ENCODE data around the gene ASIC4.

Gene ASIC4

GRCh38 chr2:219527076-219527394 lies 12.8 kb downstream of the ASIC4 start:
- H3K4me1 ChIP-seq (ENCODE audit: control insufficient read depth, low read length): no peaks in the 10 kb centered on the region
- H3K27ac ChIP-seq (ENCODE audit: low read depth, low read length): no peak overlapping the region
- H3K9me2 ChIP-seq (replicated peaks; ENCODE audit: control insufficient read depth, low read length): no peaks in the 10 kb centered on the region
- H3K36me3 ChIP-seq (ENCODE audit: control insufficient read depth, low read length): no peaks in the 10 kb centered on the region
- H4K20me1 ChIP-seq (ENCODE audit: control insufficient read depth, insufficient read depth, low read depth, low read length): 0 out of 2 replicates have a peak, but pooled peaks cover 4% of the 10 kb centered on the region
- no peaks in the 10 kb centered on the region for H3F3A ChIP-seq (ENCODE audit: control insufficient read depth, insufficient read depth)
- no peak for TF ChIP-seq EZH2phosphoT487 (IDR thresholded peaks at IDR 0.05; ENCODE audit: borderline replicate concordance, low read length)
- TF ChIP-seq, protein P1, sequence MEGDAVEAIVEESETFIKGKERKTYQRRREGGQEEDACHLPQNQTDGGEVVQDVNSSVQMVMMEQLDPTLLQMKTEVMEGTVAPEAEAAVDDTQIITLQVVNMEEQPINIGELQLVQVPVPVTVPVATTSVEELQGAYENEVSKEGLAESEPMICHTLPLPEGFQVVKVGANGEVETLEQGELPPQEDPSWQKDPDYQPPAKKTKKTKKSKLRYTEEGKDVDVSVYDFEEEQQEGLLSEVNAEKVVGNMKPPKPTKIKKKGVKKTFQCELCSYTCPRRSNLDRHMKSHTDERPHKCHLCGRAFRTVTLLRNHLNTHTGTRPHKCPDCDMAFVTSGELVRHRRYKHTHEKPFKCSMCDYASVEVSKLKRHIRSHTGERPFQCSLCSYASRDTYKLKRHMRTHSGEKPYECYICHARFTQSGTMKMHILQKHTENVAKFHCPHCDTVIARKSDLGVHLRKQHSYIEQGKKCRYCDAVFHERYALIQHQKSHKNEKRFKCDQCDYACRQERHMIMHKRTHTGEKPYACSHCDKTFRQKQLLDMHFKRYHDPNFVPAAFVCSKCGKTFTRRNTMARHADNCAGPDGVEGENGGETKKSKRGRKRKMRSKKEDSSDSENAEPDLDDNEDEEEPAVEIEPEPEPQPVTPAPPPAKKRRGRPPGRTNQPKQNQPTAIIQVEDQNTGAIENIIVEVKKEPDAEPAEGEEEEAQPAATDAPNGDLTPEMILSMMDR (IDR thresholded peaks at IDR 0.05; ENCODE audit: low read depth, low read length, poor library complexity, severe bottlenecking): no peak
- H3K27me3 ChIP-seq (ENCODE audit: control insufficient read depth, low read length): peaks cover 82% of the 10 kb centered on the region
- H3K4me3 ChIP-seq (ENCODE audit: low read length): no peak overlapping the region
- H3K79me2 ChIP-seq (ENCODE audit: control insufficient read depth, low read length): no peaks in the 10 kb centered on the region
- no peaks in the 10 kb centered on the region for H3K9me3 ChIP-seq (ENCODE audit: control insufficient read depth, insufficient read depth, low read length)
- no peak overlapping the region for H3K4me2 ChIP-seq (ENCODE audit: low read length)

DNA sequence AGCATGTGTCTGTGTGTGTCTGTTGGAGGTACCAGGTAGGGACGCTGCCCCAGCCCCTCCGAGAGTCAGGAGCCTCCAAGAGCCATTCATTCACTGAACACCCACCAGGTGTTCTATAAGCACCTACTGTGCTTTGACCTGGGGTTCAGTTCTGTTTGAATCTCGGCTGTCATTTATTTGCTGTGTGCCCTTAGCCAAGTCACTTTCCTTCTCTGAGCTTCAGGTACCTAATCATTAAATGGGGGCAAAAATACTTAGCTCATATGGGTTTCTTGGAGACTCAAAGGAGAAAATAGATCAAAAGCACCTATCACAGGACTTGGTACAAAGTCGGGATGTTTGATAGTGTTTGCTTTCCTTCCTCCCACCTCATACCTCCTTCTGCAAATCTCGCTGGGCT lies 13.2 kb downstream of the ASIC4 start:
- Histone ChIP-seq H3K4me3 (ENCODE audit: low read length) (no peak overlapping the region), H3K27me3 (ENCODE audit: control insufficient read depth, low read length) (peaks cover 86% of the 10 kb centered on the region), H3K36me3 (ENCODE audit: control insufficient read depth, low read length) (no peaks in the 10 kb centered on the region), H3K27ac (ENCODE audit: low read depth, low read length) (no peak overlapping the region), H4K20me1 (ENCODE audit: control insufficient read depth, insufficient read depth, low read depth, low read length) (0 out of 2 replicates have a peak, but pooled peaks cover 4% of the 10 kb centered on the region), H3K79me2 (ENCODE audit: control insufficient read depth, low read length) (no peaks in the 10 kb centered on the region), H3K4me2 (ENCODE audit: low read length) (no peak overlapping the region), H3K9me3 (ENCODE audit: control insufficient read depth, insufficient read depth, low read length) (no peaks in the 10 kb centered on the region), H3K4me1 (ENCODE audit: control insufficient read depth, low read length) (no peaks in the 10 kb centered on the region), H3K9me2 (replicated peaks; ENCODE audit: control insufficient read depth, low read length) (no peaks in the 10 kb centered on the region), H3F3A (ENCODE audit: control insufficient read depth, insufficient read depth) (no peaks in the 10 kb centered on the region)
- TF ChIP-seq EZH2phosphoT487 (IDR thresholded peaks at IDR 0.05; ENCODE audit: borderline replicate concordance, low read length): no peak
- TF ChIP-seq, protein P1 (IDR thresholded peaks at IDR 0.05; ENCODE audit: low read depth, low read length, poor library complexity, severe bottlenecking): no peak

DNA sequence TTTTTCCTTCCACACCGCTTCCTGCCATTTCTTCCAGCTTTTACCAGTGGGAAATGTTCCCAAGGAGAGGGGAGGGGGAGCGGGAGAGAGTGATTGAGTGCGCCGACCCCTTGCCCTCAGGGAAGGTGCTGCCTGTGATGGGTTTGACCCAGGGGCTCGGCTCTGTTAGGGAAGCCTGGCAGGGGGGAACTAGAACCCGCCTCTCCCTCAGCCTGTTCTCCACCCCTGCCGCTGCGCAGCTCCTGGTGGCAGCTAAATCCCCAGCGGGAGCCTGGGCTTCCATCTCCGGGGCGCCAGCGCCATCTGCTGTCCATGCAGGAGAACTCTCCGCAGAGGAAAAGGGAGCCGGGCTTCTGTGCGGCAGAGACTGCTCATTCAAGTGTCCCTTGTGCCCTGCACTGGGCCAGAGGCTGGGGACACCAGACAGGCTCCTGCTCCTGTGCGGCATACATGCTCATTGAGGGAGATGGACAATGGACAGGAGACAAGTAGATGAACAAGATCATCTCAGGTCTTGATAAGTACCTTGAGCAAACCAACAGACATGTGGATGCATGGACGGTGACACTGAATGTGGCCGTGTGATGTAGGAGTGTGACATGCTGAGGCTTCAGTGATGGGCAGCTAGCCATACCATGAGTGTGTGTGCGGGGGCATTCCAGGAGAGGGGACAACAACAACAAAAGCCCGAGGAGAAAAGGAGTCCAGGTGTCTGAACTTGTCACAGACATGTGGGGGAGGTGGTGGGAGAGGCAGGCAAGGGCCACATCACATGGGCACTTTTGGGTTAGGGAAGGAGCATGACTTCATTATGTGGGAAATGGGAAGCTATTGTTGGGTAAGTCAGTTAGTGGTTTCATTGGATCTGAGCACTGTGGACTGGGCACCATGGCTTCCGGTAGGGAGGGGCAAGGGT lies 16.0 kb downstream of the ASIC4 start:
- Histone ChIP-seq H3F3A (ENCODE audit: control insufficient read depth, insufficient read depth) (no peaks in the 10 kb centered on the region), H4K20me1 (ENCODE audit: control insufficient read depth, insufficient read depth, low read depth, low read length) (0 out of 2 replicates have a peak, but pooled peaks cover 4% of the 10 kb centered on the region), H3K27me3 (ENCODE audit: control insufficient read depth, low read length) (peaks cover 64% of the 10 kb centered on the region), H3K9me3 (ENCODE audit: control insufficient read depth, insufficient read depth, low read length) (no peaks in the 10 kb centered on the region), H3K9me2 (replicated peaks; ENCODE audit: control insufficient read depth, low read length) (no peaks in the 10 kb centered on the region), H3K4me1 (ENCODE audit: control insufficient read depth, low read length) (no peaks in the 10 kb centered on the region), H3K4me3 (ENCODE audit: low read length) (no peak overlapping the region), H3K27ac (ENCODE audit: low read depth, low read length) (no peak overlapping the region), H3K4me2 (ENCODE audit: low read length) (no peak overlapping the region), H3K36me3 (ENCODE audit: control insufficient read depth, low read length) (no peaks in the 10 kb centered on the region), H3K79me2 (ENCODE audit: control insufficient read depth, low read length) (no peaks in the 10 kb centered on the region)
- TF ChIP-seq EZH2phosphoT487 (IDR thresholded peaks at IDR 0.05; ENCODE audit: borderline replicate concordance, low read length): no peak
- TF ChIP-seq, protein P1 (IDR thresholded peaks at IDR 0.05; ENCODE audit: low read depth, low read length, poor library complexity, severe bottlenecking): peak; percentile 84

All from DOHH2 (cell line).